ELF-1 (cell line): ENCODE results near the gene GPATCH1.
A peak's percentile ranks its signal among the peaks of the same experiment; 100 is the strongest.

ENCODE experiments used
- DNase-seq: peaks from one replicate; pipeline ENCODE4 v3.0.0-alpha.2; 2016; ENCODE audit warnings: low read depth, low spot score

Gene GPATCH1

GRCh38 chr19:33063753-33064457 lies 17.1 kb upstream of the GPATCH1 start:
- DNase-seq, result no peak

GRCh38 chr19:33064458-33064791 lies 16.6 kb upstream of the GPATCH1 start:
- no peak for DNase-seq

- DNase-seq, result peak; percentile 67
Observed at GRCh38 chr19:33064792-33065550, 16.0 kb upstream of the GPATCH1 start, which contains the start of gene RHPN2. Gene RHPN2 (minus strand): TSS chr19:33064888. CDS start chr19:33064852, 36 bp downstream.

GRCh38 chr19:33066543-33066942 lies 14.4 kb upstream of the GPATCH1 start:
- peak; percentile 60 for DNase-seq

GRCh38 chr19:33067121-33067520 lies 13.9 kb upstream of the GPATCH1 start:
- DNase-seq, result no peak

- DNase-seq, result no peak
Observed at GRCh38 chr19:33071887-33072286, 9.1 kb upstream of the GPATCH1 start.

- no peak for DNase-seq
Observed at GRCh38 chr19:33075519-33075918, 5.5 kb upstream of the GPATCH1 start.

- DNase-seq, result no peak
Observed at GRCh38 chr19:33085570-33086128, 4.7 kb downstream of the GPATCH1 start.

GRCh38 chr19:33086955-33087354 lies 6.0 kb downstream of the GPATCH1 start:
- DNase-seq, result no peak

GRCh38 chr19:33089010-33089409 lies 8.0 kb downstream of the GPATCH1 start:
- DNase-seq, result no peak

GRCh38 chr19:33090179-33090578 lies 9.2 kb downstream of the GPATCH1 start:
- DNase-seq, result no peak

GRCh38 chr19:33093420-33094210 lies 12.6 kb downstream of the GPATCH1 start:
- DNase-seq, result no peak

GRCh38 chr19:33094436-33095067 lies 13.6 kb downstream of the GPATCH1 start:
- DNase-seq, result no peak

GRCh38 chr19:33096005-33096404 lies 15.0 kb downstream of the GPATCH1 start:
- DNase-seq, result no peak

GRCh38 chr19:33098055-33098534 lies 17.1 kb downstream of the GPATCH1 start:
- no peak for DNase-seq

GRCh38 chr19:33100894-33101644 lies 20.1 kb downstream of the GPATCH1 start:
- DNase-seq, result no peak

GRCh38 chr19:33102893-33103292 lies 21.9 kb downstream of the GPATCH1 start:
- no peak for DNase-seq

- no peak for DNase-seq
Observed at GRCh38 chr19:33108161-33108560, 27.2 kb downstream of the GPATCH1 start.

GRCh38 chr19:33110137-33110910 lies 29.3 kb downstream of the GPATCH1 start:
- DNase-seq, result no peak

GRCh38 chr19:33111587-33111986 lies 30.6 kb downstream of the GPATCH1 start:
- DNase-seq, result no peak
